BJ (cell line): ENCODE data around the gene MB21D2. TPM values are rescaled to one million over a fixed set of nuclear protein-coding genes. Genes with fewer than 3 reads are reported as not detected.
A peak's percentile ranks its signal among the peaks of the same experiment; 100 is the strongest.

Experiments used
- CTCF ChIA-PET: fragments of 350-600 bp; formaldehyde crosslinking; extraction: SDS; loops from one replicate; lab custom pipeline; 2021; ENCODE audit warnings: antibody characterized with exemption, inconsistent platforms; lab: Yijun Ruan, JAX
- POLR2A ChIA-PET: fragments of 300-600 bp; sonication (Branson Sonifier 250); formaldehyde crosslinking; extraction: SDS; loops from one replicate; lab custom pipeline; 2021; ENCODE audit warnings: antibody characterized with exemption; lab: Charles Lee
- DNase-seq: peaks from one replicate; pipeline ENCODE4 v3.0.0-alpha.2; 2011; ENCODE audit warnings: low read depth
- H3K27me3 ChIP-seq: 2 replicates; pipeline ENCODE4 v1.6.0; 2011; ENCODE audit warnings: low read length; ENCODE audit not compliant: control insufficient read depth, insufficient read depth
- H3K36me3 ChIP-seq: 2 replicates; pipeline ENCODE4 v1.5.1; 2011; ENCODE audit warnings: low read length; ENCODE audit not compliant: control insufficient read depth, insufficient read depth
- H3K4me3 ChIP-seq: 2 replicates; pipeline ENCODE4 v1.5.1; 2011; ENCODE audit warnings: low read depth, mild to moderate bottlenecking, control low read depth, low read length
- polyA plus RNA-seq: library from polyadenylated mRNA; depleted of rRNA; stranded (reverse); fragments of >200 nt; gene quantifications from 2 replicates; pipeline ENCODE4 v1.2.3, GENCODE V29; 2011
- TF ChIP-seq, protein P1 (sequence below): IDR thresholded peaks from 2 replicates; pipeline ENCODE4 v1.5.1; 2011; ENCODE audit warnings: low read depth, mild to moderate bottlenecking, control low read depth, inconsistent platforms, low read length, moderate library complexity; ENCODE audit not compliant: insufficient read depth

MB21D2 gene
- polyA plus RNA-seq, 1 experiment: 12.3 TPM

DNA sequence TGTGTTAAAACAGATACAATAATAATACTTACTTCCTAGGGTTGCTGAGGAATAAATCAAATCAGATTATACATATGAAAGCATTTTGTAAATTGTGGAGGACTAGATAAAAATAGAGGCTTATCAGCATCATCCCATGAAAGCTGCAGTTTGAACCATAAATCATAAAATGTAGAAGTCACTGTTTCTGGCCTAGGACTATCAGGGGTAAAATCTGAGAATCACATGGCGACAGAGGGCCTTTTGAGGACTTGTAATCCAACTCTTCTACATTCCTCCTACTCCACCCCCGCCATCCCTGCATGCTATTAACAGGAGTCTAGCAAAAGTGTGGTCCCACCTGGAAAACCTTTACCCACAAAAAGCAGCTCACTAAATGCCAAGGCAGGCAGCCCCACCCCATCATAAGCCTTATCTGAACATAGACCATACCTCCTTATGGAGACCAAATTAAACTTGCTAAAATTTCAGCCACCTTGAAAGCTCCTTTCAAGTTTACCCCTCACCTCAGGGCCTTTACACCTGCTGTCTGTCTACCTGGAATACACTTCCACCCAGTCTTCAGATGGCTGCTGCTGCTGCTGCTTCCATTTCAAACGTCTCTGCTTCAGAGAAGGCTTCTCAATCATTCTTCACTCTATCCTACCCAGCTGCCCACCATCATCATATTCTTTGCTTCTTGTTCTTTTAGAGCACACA, 11.5 kb downstream of the MB21D2 start:
- DNase-seq: no peak
- TF ChIP-seq, protein P1, sequence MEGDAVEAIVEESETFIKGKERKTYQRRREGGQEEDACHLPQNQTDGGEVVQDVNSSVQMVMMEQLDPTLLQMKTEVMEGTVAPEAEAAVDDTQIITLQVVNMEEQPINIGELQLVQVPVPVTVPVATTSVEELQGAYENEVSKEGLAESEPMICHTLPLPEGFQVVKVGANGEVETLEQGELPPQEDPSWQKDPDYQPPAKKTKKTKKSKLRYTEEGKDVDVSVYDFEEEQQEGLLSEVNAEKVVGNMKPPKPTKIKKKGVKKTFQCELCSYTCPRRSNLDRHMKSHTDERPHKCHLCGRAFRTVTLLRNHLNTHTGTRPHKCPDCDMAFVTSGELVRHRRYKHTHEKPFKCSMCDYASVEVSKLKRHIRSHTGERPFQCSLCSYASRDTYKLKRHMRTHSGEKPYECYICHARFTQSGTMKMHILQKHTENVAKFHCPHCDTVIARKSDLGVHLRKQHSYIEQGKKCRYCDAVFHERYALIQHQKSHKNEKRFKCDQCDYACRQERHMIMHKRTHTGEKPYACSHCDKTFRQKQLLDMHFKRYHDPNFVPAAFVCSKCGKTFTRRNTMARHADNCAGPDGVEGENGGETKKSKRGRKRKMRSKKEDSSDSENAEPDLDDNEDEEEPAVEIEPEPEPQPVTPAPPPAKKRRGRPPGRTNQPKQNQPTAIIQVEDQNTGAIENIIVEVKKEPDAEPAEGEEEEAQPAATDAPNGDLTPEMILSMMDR: no peak
- POLR2A ChIA-PET: no interaction called here
- Histone ChIP-seq H3K27me3 (no peaks in the 10 kb centered on the region), H3K36me3 (no peaks in the 10 kb centered on the region), H3K4me3 (no peak overlapping the region)
- CTCF ChIA-PET: interaction anchor here (1.1 to 1.3 kb wide), 3 partner anchors 9 to 135 kb away, joined by 3 to 4 read pairs (median 4); no protein-coding TSS in a partner anchor

DNA sequence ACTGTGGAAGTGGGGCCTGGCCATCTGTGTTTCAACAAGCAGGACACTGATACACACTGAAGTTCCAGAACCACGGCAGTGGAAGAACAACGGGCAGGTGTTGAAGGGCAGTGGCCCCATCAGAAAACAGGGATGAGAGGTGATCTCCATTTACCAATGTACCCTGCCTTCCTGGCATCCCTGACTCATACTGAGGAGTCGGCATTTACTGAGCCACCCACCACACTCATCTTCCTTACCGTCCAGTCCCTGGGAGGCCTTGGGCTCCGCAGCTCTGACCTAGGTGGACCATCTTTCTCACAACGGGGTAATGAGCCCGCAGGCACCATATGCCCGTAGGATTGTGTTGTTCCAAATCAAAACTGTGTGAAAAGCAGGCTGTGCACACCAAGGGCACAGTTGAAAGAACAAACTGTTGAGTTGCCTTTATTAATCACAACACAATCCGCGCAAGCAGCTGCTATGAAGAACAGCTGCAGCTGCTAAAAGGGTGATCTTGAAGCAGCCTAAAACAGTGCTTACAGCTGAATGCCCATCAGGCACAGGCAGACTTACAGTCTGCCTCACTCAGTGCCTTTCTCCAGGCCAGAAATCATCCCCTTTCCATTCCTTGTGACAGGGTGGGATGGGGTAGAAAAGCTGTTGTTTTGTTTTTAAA, 12.9 kb downstream of the MB21D2 start:
- TF ChIP-seq, protein P1: no peak
- CTCF ChIA-PET: interaction anchor here (1.3 kb wide), 1 partner anchor 92 kb away, joined by 3 read pairs; no protein-coding TSS in a partner anchor
- POLR2A ChIA-PET: no interaction called here

GRCh38 chr3:192902549-192902948, 15.1 kb downstream of the MB21D2 start:
- ChIA-PET CTCF (interaction anchor here (0.6 to 1.5 kb wide), 3 partner anchors 12 to 15 kb away, joined by 3 to 5 read pairs (median 3); partner anchors contain the start of gene MB21D2), POLR2A (no interaction called here)
- H3K36me3 ChIP-seq: no peaks in the 10 kb centered on the region
- H3K4me3 ChIP-seq: no peak overlapping the region
- H3K27me3 ChIP-seq: no peaks in the 10 kb centered on the region
- DNase-seq: no peak
- TF ChIP-seq, protein P1: no peak

More for the DNA sequence above, 12.9 kb downstream of the MB21D2 start:
- Histone ChIP-seq H3K4me3 (no peak overlapping the region), H3K27me3 (no peaks in the 10 kb centered on the region), H3K36me3 (no peaks in the 10 kb centered on the region)
- no peak for DNase-seq

DNA sequence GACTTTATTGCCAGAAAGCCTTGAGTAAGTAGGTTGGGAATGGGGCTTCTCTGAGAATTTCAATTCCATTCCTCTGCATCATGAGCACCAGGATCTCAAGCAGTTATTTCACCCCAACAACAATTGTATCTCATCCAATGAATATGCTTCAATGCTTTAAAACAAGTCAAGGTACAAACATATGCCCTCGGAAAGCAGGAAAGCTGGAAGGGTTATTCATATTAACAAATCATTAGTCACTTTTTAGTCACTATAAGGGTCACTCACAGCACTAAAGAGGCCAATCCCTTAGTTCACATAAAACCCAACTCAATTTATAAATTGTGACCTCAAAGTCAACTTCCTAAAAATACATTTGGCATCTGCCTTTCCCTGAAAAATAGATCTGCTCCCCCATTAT, 16.2 kb downstream of the MB21D2 start:
- no peak overlapping the region for H3K4me3 ChIP-seq
- ChIA-PET POLR2A (no interaction called here), CTCF (interaction anchor here (0.9 to 1.5 kb wide), 2 partner anchors 16 to 140 kb away, joined by 3 read pairs; partner anchors contain the start of gene MB21D2)
- no peaks in the 10 kb centered on the region for H3K27me3 ChIP-seq
- peak; percentile 94 for DNase-seq
- H3K36me3 ChIP-seq: peaks cover 2% of the 10 kb centered on the region; the same call in 1 of the 2 replicates
- TF ChIP-seq, protein P1: no peak

DNA sequence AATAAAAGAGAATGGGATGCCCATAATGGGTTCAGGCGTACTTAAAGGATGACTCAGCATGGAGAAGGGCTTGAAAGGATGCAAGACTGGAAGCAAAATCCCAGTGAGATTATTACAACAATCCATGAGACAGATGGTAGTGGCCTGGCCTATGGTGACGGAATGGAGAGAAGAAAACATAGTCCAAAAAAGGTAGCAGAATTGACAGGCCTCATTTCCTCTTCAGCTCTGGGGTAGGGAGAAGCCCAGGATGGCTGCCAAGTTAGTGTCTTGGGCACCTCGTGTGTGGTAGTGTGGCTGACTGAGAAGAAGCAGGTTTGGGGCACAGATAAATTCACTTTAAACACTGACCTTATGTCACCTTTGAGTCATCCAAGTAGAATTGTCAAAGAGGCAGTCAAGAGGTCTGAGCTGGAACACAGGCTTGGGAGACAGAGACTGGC, 18.1 kb downstream of the MB21D2 start:
- DNase-seq: no peak
- CTCF ChIA-PET: no interaction called here
- POLR2A ChIA-PET: interaction anchor here (0.6 to 1.4 kb wide), 3 partner anchors 11 to 1235 kb away, joined by 4 read pairs; no protein-coding TSS in a partner anchor
- no peak overlapping the region for H3K4me3 ChIP-seq
- TF ChIP-seq, protein P1: no peak
- no peaks in the 10 kb centered on the region for H3K27me3 ChIP-seq
- H3K36me3 ChIP-seq: peaks cover 2% of the 10 kb centered on the region; the same call in 1 of the 2 replicates
